HG03039 (cell line): ENCODE measurements around the gene E4F1.

Source experiments
- ATAC-seq: cut with Tn5 transposase; IDR thresholded peaks from one replicate; pipeline ENCODE4 v1.9.1; 2021; ENCODE audit warnings: mild to moderate bottlenecking, moderate library complexity; ENCODE audit not compliant: unreplicated experiment

The E4F1 gene

DNA sequence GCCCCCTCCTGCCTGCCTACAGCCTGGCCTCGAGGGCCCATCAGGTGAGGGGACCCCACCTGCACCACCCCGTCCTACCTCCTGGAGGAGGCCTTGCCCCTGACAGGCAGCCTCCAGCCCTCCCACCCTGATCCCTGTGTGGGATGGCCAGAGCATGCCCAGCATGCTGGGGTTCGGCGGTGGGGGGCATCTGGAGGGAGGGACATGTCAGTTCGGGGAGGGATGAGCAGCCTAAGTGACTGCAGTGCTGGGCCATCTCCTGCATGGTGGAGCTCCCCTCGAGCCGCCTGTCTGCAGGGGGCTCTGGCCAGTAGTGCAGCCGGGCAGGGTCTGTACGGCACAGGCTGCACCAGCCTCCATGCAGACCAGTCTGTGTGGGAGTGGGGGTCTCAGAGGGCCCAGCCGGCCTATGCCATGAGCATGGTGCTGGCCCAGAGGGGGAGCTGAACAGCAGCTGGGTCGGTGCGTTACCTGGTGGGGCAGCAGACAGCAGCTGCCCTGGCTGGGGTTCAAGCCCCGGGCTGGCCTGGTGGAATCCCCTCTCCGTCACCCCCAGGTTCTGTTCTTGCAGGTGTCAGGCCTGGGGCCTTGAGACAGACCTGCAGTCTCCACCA, 48.6 kb downstream of the E4F1 start:
- ATAC-seq: no peak

DNA sequence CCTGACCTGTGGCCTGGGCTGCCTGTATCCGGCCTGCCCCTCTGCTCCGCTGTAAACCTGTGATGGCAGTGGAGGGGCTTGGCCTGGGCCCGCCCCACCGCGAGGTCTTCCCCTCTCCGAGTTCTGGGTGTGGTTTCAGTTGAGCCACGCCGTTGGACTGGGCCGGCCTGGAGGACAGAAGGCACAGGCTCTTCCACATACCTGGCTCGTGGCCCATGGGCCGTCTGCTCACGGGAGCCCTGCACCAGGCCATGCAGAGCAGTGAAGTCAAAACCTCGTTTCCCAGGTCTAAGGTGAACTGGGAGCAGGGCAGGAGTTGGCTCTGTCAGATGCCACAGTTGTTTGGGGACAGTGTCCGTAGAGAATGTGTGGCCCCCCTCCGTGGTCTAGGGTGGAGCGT, 50.1 kb downstream of the E4F1 start:
- ATAC-seq: no peak

DNA sequence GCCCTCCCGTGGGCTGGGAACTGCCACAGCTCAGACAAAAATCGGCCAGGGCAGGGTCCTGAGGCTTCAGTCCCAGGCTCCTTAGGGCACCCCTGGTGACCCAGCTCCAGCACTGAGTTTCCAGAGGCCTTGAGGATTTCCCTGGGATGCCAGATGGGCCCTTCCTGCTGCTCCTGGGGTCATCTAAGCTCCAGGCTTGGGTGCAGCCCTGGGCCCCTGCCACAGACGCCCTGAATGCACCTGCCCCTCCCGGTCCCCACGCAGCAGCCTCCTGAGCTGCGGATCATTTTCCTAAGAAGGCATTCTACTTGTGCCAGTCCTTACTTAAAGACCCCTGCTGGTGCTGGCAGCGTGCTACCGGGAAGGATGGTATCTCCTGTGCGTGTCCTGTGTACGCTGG, 50.5 kb downstream of the E4F1 start:
- no peak for ATAC-seq

DNA sequence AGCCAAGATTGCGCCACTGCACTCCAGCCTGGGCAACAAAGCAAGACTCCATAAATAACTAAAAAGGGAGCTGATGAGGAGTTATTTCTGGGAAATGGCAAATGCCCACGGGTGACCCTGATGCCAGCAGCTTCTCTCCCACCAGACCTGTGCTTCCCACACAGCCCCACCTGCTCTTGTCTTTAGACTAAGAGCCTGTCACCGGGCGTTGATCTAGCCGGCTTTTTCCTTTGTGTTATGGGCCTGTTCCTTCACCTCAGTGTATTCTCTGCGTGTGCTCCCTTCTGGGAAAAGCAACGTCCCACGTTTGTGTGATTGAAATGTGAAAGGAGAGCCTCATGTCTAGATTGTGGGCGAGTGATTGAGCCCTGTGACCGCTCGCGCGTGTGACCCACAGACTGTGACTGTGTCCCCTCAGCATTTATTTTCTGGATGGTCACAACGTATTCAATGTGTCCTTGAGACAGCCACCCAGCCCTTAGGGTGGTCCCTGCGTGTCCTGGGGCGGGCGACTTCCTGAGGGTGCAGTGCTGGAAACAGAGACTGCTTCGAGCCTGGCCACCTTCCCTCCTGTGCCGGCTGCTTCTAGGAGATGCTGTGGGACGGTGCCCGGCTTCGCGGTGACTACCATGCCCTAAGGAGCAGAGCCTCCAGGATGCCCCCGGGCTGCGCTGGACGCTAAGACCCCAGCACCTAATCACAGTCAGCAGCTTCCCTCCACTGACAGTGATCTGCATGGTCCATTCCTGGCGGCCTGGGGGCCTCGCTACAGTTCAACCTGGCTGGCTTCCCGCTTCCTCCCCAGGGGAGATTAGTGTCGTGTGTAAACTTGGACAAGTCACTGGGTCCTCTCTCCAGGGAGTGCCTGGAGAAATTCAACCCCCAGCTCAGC, 52.3 kb downstream of the E4F1 start:
- no peak for ATAC-seq

DNA sequence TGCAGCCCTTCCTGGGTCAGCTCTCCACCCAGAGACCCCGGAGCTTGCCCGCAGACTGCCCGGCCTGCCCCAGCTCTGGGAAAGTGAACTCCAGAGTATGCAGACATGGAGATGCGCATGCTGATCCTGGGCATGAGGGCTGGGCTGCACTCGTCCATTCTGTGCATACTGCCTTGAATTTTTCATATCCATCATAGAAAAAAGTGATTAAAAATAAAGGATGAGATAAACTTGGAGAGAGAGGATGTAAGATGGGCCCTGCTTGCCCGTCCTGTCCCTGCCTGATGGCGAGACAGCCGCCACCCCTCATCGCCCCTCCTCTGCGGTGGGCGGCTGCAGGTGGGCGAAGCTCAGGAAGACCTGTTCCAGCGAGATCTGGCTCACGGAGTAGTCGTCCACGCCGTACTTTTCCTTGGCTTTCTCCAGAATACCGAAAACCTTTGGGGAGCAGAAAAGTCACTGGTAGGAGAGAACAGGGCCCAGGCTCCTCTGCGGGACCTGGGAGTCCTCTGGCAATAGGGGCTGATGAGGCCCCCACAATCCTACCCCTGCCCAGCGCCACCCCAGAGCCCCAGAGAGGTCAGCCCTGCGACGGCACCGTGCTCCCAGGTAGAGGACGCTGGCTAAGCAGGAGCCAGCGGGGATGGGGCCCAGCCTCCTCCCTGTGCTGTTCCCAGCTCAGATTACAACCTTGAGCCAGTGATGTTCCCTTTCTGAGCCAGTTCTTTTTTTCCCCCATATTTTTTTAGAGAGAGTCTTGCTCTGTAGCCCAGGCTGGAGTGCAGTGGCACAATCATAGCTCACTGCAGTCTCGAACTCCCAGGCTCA, 53.2 kb downstream of the E4F1 start:
- no peak for ATAC-seq

DNA sequence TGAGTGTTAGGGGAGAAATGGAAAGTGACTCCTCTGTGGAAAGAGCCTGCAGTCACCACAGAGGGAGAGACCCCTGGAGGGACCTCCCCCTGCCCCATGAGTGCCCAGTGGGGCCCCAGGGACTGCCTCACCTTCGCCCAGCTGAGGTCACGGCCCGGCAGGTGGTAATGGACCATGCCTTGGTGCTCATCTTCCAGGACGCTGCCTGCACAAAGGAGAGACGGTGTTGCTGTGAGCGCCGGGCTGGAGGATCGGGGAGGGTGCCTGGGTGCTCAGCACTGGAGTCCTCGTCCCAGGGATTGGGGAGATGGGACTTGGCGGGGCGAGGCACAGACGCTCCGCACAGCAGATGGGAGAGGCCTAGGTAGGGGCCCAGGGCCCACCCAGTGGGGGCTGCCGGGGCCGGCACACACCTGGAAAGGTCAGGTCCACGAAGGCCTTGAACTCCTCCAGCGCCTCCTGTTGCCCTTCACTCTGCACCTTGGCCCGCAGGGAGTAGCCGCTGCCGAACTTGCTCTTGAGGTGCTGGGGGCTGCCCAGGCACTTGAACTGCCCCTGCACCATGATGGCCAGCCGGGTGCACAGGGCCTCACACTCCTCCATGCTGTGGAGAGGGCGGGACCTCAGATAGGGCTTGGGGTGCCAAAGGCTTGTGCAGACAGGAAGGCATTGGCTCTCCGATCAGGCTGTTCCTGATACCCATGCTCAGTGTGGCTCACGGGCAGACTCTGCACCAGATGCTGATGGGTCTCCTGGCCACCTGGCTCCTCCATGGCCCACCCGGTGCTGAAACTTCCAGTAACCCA, 54.3 kb downstream of the E4F1 start:
- no peak for ATAC-seq

DNA sequence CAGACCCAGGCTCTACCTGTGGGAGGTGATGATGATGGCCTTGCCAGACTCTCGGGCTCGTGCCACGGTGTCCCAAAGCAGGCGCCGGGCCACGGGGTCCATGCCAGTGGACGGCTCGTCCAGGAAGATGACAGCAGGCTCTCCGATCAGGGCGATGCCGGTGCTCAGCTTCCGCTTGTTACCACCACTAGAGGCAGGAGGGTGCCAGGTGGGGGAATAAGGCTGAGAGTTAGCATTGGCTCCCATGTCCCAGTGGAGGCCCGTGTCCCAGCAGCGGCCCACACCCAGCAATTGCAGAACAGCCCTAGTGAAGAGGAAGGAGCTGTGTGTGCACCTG, 54.8 kb downstream of the E4F1 start:
- no peak for ATAC-seq

DNA sequence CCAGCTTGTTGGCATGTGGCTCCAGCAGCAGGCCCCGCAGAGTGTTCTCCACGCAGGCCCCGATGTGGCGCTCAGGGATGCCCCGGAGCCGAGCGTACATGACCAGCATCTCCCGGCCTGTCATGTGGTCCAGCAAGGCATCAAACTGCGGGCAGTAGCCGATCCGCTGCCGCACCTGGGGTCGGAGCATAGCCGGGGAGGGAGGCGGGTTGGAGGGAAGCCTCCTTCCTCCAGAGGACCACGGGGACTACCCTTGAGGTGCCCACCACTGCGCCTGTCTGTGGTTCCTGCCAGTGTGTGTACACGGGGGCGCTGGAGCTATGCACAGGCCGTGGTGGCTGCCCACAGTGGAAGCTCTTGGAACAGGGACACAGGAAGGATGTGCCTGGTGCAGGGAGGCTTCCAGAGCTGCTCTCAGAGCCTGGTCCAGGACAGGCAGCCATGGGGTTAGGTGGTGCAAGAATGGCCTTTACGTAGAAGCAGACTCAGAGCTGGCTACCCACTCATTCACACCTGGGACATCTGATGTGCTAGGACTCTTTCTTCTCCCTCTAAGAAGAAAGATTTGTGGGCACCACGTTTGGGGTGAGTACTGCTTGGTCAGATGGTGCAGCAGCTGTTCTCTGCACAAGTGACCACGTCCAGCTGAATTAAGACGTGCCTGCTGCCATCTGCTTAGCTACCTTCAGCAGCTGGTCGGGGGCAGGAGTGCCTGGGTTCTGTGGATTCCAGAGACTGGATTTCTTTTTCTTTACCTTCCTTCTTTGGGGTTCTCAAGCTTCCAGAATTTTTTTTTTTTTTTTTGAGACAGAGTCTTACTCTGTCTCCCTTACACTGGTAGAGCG, 55.8 kb downstream of the E4F1 start:
- no peak for ATAC-seq

DNA sequence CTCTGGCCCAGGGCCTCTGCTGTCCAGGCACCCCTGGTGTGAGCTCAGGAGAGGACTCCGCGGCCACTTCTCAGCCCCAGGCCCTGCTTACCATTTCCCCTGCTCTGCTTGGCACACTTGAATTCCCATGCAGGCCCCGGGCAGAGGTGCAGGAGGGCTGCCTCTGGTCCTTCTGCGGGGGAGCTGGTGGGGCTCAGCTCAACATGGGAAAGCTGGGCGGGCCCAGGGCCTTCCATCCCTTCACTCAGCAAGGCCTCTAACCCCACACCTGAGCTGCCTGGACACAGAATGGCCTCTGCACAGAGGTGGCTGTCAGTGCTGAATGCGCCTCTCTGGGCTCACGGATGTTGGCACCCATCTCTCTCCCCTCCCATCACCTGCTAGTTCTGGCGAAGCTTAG, 57.1 kb downstream of the E4F1 start:
- ATAC-seq: no peak

DNA sequence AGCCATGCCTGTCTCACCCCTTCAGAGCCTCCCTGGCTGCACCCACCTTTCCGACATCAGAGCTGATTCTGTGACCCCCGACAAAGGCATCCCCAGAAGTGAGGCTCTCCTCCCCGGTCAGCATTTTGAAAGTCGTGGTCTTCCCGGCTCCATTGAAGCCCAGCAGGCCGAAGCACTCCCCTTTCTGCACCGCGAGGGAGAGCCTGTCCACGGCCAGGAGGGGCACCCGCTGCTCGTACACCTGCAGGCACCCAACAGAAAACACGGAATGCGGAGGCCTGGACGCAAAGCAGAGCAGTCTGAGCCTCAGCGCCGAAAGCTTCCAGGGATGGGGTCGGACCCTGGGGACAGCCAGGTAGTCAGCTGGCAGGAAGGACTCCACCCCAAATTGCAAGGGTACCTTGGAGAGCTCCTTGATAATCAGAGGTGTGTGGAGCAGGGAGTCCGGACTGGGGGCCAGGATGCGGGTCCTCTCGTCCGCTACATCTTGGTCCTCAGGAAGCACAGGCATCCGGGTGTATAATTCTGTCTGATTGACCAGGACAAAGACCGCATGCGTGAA, 57.7 kb downstream of the E4F1 start:
- ATAC-seq: no peak

DNA sequence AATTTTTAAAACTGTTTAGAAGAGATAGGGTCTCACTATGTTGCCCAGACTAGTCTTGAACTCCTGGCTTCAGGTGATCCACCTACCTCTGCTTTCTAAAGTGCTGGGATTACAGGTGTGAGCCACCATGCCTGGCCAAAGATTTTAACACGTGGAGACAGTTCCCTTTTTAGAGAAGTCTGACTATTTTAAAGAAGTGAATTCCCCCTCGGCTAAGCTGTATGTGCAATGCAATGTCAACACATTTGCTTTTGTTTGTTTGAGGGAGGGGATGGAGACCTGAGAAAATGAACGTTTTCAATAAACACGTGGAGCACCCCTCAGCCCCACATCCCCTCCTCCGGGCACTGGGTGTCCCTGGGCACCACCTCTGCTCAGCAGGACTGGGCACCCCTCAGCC, 58.9 kb downstream of the E4F1 start:
- ATAC-seq: no peak

DNA sequence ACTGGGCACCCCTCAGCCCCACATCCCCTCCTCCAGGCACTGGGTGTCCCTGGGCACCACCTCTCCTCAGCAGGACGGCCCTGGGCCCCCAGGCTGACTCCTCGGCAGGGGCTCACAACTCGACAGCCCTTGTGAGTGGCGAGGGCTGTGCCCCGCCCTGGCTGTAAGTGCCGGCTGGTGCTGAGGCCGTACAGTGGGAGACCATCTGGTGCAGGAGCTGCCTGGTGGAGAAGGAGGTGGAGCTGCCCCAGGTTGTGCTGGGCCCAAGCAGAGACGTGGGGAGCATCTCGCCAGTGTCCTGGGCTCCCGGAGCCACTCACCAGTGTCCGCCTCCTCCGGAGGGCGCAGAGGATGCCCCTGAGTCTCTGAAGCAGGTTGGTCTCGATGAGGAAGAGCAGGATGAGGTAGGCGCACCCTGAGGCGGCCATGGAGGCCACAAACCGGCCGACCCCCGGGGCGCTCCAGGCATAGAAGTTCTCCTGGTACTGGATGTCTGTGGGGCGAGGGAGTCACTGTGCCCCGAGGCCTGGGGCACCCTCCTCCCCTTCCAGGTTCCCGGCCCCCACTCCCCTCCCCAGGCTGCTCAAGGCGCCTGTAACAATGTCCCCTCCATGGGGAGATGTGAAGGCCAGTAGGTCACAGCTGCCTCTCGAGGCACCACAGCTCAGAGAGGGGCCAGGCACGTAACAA, 59.6 kb downstream of the E4F1 start:
- no peak for ATAC-seq

DNA sequence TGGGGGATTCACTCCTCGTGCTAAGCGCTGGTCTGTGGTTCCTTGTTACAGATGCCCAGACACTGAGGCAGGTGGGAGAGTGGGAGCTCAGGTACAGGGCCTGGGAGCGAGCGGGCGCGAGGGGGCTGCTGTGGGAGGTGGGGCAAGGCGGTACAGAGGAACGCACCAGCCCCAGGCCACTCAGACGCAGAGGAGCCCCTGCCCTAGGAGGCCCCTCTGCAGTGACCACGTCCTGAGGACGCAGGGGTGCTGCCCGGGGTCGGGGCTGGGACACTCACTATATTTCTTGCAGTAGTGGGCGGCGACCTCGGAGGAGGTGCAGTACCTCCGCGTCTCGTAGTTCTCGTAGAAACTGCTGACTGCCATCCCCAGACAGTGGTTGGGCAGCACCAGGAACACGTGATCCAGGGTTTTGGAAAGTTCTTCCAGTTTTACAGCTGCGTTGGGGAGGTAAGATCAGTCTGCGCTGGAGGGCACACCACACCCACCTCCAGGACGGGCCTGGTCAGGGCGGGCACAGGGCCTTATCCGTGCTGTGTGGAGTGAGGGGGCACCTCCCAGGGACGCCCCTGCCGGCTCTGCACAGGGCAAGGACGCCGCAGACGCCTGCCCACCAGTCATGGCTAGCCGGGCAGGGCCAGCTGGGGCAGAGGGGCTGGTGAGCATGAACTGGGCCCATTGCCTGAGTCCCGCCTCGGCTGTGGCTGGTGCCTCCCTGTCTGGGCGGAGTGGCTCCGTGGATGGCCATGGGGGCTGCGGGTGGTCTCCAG, 60.8 kb downstream of the E4F1 start:
- no peak for ATAC-seq

DNA sequence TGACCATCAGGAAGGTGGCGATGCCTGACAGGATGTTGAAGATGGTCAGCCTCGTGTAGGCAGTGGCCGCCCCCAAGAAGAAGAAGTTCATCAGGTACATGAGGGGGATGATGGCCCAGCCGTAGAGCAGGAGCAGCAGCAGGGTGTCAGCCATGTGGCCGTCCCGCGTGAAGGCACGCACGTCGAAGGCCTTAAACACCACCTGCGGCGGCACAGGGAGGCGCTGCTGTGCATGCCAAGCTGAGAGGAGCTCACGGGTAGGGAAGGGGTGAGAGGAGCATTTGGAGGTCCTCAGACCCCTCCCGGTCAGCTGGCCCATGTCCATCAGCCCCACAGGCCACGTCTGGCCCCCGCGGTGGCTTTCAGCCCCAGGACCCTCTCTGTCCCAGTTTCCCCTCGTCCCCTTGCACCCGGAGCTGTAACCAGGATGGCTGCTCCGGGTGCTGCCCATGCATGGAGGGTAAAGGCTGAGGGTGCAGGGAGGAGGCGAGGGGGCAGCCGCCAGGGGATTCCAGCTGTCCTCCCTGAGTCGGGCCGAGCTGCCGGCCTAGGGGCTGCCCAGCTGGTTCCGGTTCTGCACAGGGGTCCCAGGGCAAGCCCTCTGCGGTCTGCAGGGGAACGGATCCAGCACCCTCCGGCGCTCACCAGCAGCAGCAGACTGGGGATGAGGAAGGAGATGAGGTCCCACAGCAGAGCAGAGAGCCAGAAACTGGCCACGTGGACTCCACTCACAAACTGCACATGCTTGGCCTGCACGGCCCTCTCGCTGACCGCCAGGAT, 61.6 kb downstream of the E4F1 start:
- no peak for ATAC-seq
